Liver (tissue), 3 donors: ENCODE data around the gene GBE1.

Experiments used
- FOXA1 ChIP-seq: IDR thresholded peaks from 2 replicates; pipeline ENCODE4 v1.6.1; 2016; ENCODE audit warnings: antibody characterized with exemption
- HNF4G ChIP-seq: IDR thresholded peaks from 2 replicates; pipeline ENCODE4 v1.6.1; 2016; ENCODE audit warnings: antibody characterized with exemption
- SP1 ChIP-seq: IDR thresholded peaks from 2 replicates; pipeline ENCODE4 v1.6.1; 2018; ENCODE audit warnings: antibody characterized with exemption, mild to moderate bottlenecking
- TAF1 ChIP-seq: conservative IDR thresholded peaks from 2 replicates; pipeline ENCODE4 v1.6.1; 2016; ENCODE audit warnings: antibody characterized with exemption, mild to moderate bottlenecking
- TF ChIP-seq, protein P1 (sequence below): fragments of 150-350 bp; IDR thresholded peaks from 2 replicates; pipeline ENCODE4 v1.5.1; 2017; ENCODE audit warnings: improper control_type of control experiment, low read depth, low read length; ENCODE audit not compliant: missing input control
- TF ChIP-seq, protein P2 (sequence below): IDR thresholded peaks from 2 replicates; pipeline ENCODE4 v1.6.1; 2016; ENCODE audit warnings: antibody characterized with exemption
- TF ChIP-seq, protein P3 (sequence below): IDR thresholded peaks from 2 replicates; pipeline ENCODE4 v1.6.1; 2016; ENCODE audit warnings: antibody characterized with exemption, mild to moderate bottlenecking
- donor health status: healthy.
- donor health status: healthy.

DNA sequence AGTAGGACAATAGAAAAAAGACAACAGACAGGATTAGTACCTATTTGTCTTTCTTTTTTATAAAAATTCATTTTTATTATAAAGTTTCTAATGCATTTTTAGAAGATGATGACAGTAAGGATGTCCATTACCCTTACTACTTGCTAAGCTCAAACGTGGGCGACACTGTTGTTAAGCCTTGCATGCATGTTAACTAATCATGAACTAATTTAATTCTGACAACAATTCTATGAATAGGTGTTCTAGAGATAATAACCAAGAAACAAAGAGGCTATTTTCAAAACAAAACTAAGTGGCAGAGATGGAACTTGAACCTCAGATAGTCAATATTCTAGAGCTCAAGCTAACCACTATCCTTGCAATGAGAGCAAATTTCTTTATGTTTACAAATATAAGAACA lies 247.9 kb downstream of the GBE1 start:
- TF ChIP-seq, protein P1, sequence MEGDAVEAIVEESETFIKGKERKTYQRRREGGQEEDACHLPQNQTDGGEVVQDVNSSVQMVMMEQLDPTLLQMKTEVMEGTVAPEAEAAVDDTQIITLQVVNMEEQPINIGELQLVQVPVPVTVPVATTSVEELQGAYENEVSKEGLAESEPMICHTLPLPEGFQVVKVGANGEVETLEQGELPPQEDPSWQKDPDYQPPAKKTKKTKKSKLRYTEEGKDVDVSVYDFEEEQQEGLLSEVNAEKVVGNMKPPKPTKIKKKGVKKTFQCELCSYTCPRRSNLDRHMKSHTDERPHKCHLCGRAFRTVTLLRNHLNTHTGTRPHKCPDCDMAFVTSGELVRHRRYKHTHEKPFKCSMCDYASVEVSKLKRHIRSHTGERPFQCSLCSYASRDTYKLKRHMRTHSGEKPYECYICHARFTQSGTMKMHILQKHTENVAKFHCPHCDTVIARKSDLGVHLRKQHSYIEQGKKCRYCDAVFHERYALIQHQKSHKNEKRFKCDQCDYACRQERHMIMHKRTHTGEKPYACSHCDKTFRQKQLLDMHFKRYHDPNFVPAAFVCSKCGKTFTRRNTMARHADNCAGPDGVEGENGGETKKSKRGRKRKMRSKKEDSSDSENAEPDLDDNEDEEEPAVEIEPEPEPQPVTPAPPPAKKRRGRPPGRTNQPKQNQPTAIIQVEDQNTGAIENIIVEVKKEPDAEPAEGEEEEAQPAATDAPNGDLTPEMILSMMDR = no peak
- TF ChIP-seq, protein P2, sequence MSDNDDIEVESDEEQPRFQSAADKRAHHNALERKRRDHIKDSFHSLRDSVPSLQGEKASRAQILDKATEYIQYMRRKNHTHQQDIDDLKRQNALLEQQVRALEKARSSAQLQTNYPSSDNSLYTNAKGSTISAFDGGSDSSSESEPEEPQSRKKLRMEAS = no peak
- TF ChIP-seq SP1 = no peak
- TF ChIP-seq FOXA1 = no peak
- no peak for TF ChIP-seq TAF1
- no peak for TF ChIP-seq HNF4G
- TF ChIP-seq, protein P3, sequence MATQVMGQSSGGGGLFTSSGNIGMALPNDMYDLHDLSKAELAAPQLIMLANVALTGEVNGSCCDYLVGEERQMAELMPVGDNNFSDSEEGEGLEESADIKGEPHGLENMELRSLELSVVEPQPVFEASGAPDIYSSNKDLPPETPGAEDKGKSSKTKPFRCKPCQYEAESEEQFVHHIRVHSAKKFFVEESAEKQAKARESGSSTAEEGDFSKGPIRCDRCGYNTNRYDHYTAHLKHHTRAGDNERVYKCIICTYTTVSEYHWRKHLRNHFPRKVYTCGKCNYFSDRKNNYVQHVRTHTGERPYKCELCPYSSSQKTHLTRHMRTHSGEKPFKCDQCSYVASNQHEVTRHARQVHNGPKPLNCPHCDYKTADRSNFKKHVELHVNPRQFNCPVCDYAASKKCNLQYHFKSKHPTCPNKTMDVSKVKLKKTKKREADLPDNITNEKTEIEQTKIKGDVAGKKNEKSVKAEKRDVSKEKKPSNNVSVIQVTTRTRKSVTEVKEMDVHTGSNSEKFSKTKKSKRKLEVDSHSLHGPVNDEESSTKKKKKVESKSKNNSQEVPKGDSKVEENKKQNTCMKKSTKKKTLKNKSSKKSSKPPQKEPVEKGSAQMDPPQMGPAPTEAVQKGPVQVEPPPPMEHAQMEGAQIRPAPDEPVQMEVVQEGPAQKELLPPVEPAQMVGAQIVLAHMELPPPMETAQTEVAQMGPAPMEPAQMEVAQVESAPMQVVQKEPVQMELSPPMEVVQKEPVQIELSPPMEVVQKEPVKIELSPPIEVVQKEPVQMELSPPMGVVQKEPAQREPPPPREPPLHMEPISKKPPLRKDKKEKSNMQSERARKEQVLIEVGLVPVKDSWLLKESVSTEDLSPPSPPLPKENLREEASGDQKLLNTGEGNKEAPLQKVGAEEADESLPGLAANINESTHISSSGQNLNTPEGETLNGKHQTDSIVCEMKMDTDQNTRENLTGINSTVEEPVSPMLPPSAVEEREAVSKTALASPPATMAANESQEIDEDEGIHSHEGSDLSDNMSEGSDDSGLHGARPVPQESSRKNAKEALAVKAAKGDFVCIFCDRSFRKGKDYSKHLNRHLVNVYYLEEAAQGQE = no peak
